Skeletal muscle tissue (tissue), 4 donors: ENCODE results near the gene DGKZ. TPM values are rescaled to one million over a fixed set of nuclear protein-coding genes. Genes with fewer than 3 reads are reported as not detected.
"Not testable (repeated sequence)": the region's sequence is repeated elsewhere in the genome, so short reads cannot be mapped to it uniquely, and the experiment has no call there.

Experiments
- H3K27ac ChIP-seq: one replicate; pipeline ENCODE4 v1.7.0; 2013; ENCODE audit warnings: mild to moderate bottlenecking, low read depth, low read length, inconsistent platforms
- H3K27me3 ChIP-seq, 3 donors: one replicate each; pipeline ENCODE4 v1.7.0; 2013; ENCODE audit warnings: low read length in 3 of 3; ENCODE audit not compliant: control insufficient read depth in 3 of 3, insufficient read depth in 3 of 3
- H3K36me3 ChIP-seq, 3 donors: one replicate each; pipeline ENCODE4 v1.7.0; 2013; ENCODE audit warnings: low read length in 3 of 3; ENCODE audit not compliant: control insufficient read depth in 3 of 3, insufficient read depth in 3 of 3
- H3K4me1 ChIP-seq, 3 donors: one replicate each; pipeline ENCODE4 v1.7.0; 2013; ENCODE audit warnings: low read length in 3 of 3, mild to moderate bottlenecking in 3 of 3; ENCODE audit not compliant: control insufficient read depth in 3 of 3, insufficient read depth in 3 of 3
- H3K4me3 ChIP-seq, 3 donors: one replicate each; pipeline ENCODE4 v1.7.0; 2013; ENCODE audit warnings: low read length in 3 of 3
- H3K9ac ChIP-seq, 3 donors: one replicate each; pipeline ENCODE4 v1.7.0; 2013; ENCODE audit warnings: low read length in 3 of 3, mild to moderate bottlenecking in 3 of 3, moderate library complexity in 2 of 3, low read depth in 1 of 3
- H3K9me3 ChIP-seq, 3 donors: one replicate each; pipeline ENCODE4 v1.7.0; 2013; ENCODE audit warnings: low read length in 3 of 3; ENCODE audit not compliant: control insufficient read depth in 3 of 3
- total RNA-seq: library from RNA; depleted of rRNA; stranded (reverse); fragments of >200 nt; gene quantifications from one replicate; pipeline ENCODE4 v1.2.3, GENCODE V29; 2014
- donor health status: Osteomylitis.

DGKZ gene
- total RNA-seq, 1 donor from 2014 or later: 22.4 TPM

DNA sequence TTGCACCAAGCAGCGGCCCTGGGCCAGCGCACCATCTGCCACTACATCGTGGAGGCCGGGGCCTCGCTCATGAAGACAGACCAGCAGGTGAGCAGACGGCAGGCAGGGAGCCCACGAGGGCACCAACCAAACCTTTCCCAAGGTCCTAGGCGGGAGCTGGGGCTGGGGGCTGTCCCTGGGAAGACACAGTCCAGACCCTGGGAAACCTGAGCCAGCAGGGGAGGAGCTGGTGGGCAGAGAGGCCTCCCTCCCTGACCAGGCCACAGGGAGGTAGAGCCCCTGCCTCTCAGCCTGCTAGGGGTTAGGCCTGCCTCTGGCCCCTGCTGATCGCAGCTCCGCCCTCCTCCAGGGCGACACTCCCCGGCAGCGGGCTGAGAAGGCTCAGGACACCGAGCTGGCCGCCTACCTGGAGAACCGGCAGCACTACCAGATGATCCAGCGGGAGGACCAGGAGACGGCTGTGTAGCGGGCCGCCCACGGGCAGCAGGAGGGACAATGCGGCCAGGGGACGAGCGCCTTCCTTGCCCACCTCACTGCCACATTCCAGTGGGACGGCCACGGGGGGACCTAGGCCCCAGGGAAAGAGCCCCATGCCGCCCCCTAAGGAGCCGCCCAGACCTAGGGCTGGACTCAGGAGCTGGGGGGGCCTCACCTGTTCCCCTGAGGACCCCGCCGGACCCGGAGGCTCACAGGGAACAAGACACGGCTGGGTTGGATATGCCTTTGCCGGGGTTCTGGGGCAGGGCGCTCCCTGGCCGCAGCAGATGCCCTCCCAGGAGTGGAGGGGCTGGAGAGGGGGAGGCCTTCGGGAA lies 32.4 kb downstream of the DGKZ start:
- not testable (repeated sequence) for H3K9me3 ChIP-seq, H3K4me3 ChIP-seq, H3K9ac ChIP-seq
- H3K4me1 ChIP-seq: peaks cover 14 to 23% (median 15%) of the 10 kb centered on the region in 3 donors
- peaks cover 29 to 36% (median 35%) of the 10 kb centered on the region in 3 donors for H3K36me3 ChIP-seq
- peak overlapping the region; percentile 47 for H3K27ac ChIP-seq
- peaks cover 6 to 22% (median 19%) of the 10 kb centered on the region in 3 donors for H3K27me3 ChIP-seq

DNA sequence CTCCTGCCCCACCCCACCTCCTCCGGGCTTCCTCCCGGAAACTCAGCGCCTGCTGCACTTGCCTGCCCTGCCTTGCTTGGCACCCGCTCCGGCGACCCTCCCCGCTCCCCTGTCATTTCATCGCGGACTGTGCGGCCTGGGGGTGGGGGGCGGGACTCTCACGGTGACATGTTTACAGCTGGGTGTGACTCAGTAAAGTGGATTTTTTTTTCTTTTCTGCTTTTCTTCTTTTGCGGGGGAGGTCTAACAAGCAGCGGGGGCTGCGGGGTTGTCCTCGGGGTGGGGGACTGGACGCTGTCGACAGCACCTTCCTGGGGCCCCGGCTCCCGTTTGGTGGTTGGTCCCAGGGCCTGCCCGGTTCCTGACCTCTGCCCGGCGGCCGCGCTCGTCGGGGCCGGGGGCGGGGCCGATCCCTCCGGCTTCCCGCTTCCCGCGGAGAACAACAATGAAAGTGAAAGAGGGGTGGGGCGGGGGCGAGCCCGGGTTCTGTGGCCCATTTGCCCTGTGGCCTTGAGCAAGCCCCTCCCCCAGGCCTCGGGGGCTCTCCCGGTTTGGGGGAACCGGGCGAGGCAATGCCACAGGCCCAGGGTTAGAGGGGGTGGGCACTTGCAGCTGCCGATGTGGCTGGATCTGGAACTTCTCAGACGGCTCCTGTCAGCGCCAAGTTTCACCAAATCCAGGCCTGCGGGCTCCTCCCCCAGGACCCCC lies 33.2 kb downstream of the DGKZ start:
- Histone ChIP-seq H3K27ac (peak overlapping the region; percentile 47), H3K4me1 (peaks cover 14 to 23% (median 15%) of the 10 kb centered on the region in 3 donors), H3K4me3 (peak overlapping the region; percentile 65 to 72 (median 69)), H3K9me3 (no peaks in the 10 kb centered on the region), H3K27me3 (peaks cover 11 to 25% (median 22%) of the 10 kb centered on the region in 3 donors), H3K36me3 (peaks cover 23 to 28% (median 27%) of the 10 kb centered on the region in 3 donors), H3K9ac (peak overlapping the region; percentile 65 to 71 (median 67))

DNA sequence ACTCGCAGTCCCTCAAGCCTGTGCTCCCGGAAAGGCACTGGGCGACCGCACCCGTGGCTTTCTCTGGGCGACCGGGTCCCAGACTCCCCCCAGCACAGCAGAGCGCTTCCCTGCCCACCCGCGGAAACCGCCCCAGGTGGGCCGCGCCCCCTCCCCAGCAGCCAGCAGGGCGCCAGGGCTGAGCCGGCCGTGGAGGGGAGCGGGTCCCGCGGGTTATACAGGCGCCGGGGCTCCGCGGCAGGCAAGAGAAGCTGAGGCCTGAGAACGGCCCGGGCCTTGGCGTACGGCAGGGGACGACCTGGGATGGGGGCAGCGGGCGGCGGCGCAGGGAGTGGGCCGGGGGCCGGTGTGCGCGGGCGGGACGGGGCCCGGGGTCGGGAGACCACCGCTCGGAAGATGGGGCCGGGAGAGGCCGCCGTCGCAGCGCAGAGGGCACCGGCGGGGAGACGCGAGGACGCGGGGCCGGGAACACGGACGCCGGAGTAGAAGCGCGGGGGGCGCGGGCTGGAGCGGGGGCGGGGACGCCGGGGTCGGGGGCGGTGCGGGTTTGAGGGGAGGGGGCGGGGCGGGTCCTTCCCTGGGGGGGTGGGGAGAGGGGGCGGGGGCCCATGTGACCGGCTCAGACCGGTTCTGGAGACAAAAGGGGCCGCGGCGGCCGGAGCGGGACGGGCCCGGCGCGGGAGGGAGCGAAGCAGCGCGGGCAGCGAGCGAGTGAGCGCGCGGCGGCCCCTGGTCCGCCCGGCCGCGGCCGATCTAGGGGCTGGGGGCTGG lies 34.0 kb downstream of the DGKZ start, which contains the start of gene MDK:
MDK (plus strand) TSS at position 622 of the 771 bp plus-strand sequence. CDS start 389 bp downstream, outside the sequence.
- Histone ChIP-seq H3K4me3 (peak within 1 kb of the TSS; percentile 65 to 72 (median 69)), H3K36me3 (peaks cover 16 to 20% (median 20%) of the 10 kb centered on the region in 3 donors), H3K9ac (peak within 1 kb of the TSS; percentile 65 to 71 (median 67)), H3K27ac (peak within 1 kb of the TSS; percentile 47), H3K4me1 (peaks cover 14 to 23% (median 15%) of the 10 kb centered on the region in 3 donors), H3K9me3 (no peaks in the 10 kb centered on the region), H3K27me3 (peaks cover 16 to 30% (median 24%) of the 10 kb centered on the region in 3 donors)

DNA sequence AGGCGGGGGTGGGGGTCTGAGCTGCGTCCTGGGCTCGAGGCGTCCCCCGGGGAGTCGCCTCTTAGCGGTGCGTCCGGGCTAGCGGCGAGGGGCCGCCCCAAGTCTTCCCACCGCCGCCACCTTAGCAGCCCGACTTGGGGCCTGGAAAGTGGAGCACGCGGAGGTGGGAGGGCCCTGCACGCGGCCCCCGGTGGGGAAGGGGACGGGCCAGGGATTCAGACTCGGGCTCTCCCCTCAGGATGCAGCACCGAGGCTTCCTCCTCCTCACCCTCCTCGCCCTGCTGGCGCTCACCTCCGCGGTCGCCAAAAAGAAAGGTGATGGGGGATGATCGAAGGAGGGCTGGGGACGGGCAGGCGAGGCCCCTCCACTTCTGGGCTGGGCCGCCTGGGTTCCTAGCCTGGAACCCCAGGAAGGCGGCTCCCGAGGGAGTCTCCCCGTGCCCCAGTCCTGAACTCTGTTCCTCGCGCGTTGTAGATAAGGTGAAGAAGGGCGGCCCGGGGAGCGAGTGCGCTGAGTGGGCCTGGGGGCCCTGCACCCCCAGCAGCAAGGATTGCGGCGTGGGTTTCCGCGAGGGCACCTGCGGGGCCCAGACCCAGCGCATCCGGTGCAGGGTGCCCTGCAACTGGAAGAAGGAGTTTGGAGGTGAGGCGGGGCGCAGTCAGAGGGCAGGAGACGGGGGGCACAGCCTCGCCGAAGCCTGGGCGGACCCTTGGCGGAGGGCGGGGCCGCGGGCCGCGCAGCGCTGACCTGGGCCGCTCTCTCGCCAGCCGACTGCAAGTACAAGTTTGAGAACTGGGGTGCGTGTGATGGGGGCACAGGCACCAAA lies 34.8 kb downstream of the DGKZ start:
- H3K4me3 ChIP-seq: peak overlapping the region; percentile 38 to 61 (median 40)
- peaks cover 24 to 38% (median 32%) of the 10 kb centered on the region in 3 donors for H3K27me3 ChIP-seq
- peaks cover 10 to 14% (median 13%) of the 10 kb centered on the region in 3 donors for H3K36me3 ChIP-seq
- H3K4me1 ChIP-seq: peaks cover 14 to 23% (median 15%) of the 10 kb centered on the region in 3 donors
- no peak overlapping the region for H3K27ac ChIP-seq
- H3K9me3 ChIP-seq: no peaks in the 10 kb centered on the region
- peak overlapping the region; percentile 14 to 62 (median 33) for H3K9ac ChIP-seq

DNA sequence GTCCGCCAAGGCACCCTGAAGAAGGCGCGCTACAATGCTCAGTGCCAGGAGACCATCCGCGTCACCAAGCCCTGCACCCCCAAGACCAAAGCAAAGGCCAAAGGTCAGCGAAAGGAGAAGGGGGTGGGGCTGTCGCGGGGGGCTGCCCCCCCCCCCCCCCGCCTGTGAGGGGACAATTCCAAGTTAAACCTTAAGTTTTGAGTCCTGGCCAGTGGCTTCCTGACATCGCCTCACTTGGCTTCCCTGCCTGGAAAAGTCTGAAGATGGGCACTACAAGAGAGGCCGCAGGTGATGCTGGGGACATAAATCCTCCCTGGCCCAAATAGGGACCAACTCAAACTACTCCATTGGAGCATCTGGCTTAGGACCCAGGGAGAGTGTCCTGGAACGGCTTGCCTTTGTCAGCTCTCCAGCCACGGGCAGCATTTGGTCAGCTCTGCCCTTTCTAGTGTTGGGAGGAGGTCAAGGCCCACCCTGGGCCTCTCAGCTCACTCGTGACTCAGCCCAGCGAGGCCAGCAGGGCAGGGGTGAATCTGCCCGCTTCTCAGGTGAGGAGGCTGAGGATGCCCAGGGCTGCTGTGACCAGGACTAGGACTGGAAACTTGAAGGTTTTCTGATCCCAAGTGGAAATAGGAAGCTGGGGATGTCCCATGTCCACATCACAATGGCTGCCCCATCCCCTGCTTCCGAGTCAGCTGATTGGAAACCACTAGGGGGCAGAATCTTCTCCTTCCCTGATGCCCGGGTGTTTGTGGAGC lies 35.6 kb downstream of the DGKZ start:
- H3K9ac ChIP-seq: no peak overlapping the region
- H3K4me1 ChIP-seq: peaks cover 14 to 23% (median 15%) of the 10 kb centered on the region in 3 donors
- no peak overlapping the region for H3K27ac ChIP-seq
- peaks cover 24 to 45% (median 39%) of the 10 kb centered on the region in 3 donors for H3K27me3 ChIP-seq
- peaks cover 3 to 7% (median 6%) of the 10 kb centered on the region in 3 donors for H3K36me3 ChIP-seq
- peak overlapping the region in 2 of 3 donors; percentile 22 to 40 for H3K4me3 ChIP-seq
- H3K9me3 ChIP-seq: no peaks in the 10 kb centered on the region

DNA sequence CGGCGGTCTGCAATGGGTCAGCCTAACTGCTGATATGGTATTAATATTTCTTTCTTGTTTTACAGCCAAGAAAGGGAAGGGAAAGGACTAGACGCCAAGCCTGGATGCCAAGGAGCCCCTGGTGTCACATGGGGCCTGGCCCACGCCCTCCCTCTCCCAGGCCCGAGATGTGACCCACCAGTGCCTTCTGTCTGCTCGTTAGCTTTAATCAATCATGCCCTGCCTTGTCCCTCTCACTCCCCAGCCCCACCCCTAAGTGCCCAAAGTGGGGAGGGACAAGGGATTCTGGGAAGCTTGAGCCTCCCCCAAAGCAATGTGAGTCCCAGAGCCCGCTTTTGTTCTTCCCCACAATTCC lies 36.1 kb downstream of the DGKZ start:
- Histone ChIP-seq H3K9ac (no peak overlapping the region), H3K36me3 (peaks cover 0 to 2% (median under 1%) of the 10 kb centered on the region in 3 donors), H3K4me3 (no peak overlapping the region), H3K9me3 (no peaks in the 10 kb centered on the region), H3K27me3 (peaks cover 24 to 51% (median 45%) of the 10 kb centered on the region in 3 donors), H3K4me1 (peaks cover 13 to 23% (median 14%) of the 10 kb centered on the region in 3 donors), H3K27ac (no peak overlapping the region)

DNA sequence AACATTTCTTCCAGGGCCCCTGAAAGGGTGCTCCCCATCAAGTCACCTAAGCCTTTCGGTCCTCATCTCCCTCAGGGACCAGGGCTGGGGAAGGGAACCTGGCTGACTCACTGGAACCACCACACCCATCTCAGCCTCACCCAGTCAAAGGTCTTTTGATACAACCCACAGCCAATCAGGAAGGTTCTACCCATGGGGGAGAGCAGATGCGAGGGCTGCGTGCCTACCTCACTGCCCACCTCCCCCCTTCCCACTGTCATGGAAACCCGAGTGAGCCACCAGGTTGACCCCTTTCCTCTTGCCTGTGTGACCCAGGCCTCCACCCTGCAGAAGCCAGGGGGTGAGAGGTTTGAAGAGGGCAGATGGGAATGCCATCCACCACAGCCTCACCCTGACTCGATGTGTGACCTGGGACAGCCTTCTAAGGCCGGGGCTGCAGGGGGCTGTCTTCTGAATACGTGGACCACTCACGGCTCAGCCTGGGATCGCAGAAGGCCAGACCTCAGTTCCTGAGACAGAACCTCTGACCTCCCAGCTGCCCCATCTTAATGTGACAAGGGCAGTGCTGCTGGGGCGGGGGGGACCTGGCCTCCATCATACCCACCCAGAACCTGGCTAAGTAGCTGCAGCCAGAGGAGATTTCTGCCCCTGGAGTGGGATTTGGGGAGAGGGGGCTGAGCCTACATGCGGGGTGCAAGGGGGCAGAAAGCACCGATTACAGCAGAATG lies 36.9 kb downstream of the DGKZ start:
- Histone ChIP-seq H3K9ac (peak overlapping the region in 1 of 3 donors; percentile 16), H3K9me3 (no peaks in the 10 kb centered on the region), H3K4me3 (no peak overlapping the region), H3K4me1 (peaks cover 15 to 20% (median 16%) of the 10 kb centered on the region in 3 donors), H3K36me3 (no peaks in the 10 kb centered on the region), H3K27me3 (peaks cover 27 to 57% (median 52%) of the 10 kb centered on the region in 3 donors), H3K27ac (no peak overlapping the region)
